H9 (cell line): ENCODE data around the gene DESI2. TPM values are rescaled to one million over a fixed set of nuclear protein-coding genes. Genes with fewer than 3 reads are reported as not detected.

Source experiments
- DNase-seq: peaks from one replicate; pipeline ENCODE4 v3.0.0-alpha.2; 2017
- H2AFZ ChIP-seq: one replicate; pipeline ENCODE4 v1.6.1; 2013; ENCODE audit warnings: mild to moderate bottlenecking, low read length, control low read depth, moderate library complexity
- H2AK5ac ChIP-seq: 2 replicates; pipeline ENCODE4 v1.6.1; 2013; ENCODE audit warnings: low read length, control low read depth, mixed read lengths; ENCODE audit not compliant: insufficient read length
- H2BK120ac ChIP-seq: one replicate; pipeline ENCODE4 v1.6.1; 2013; ENCODE audit warnings: low read depth, mild to moderate bottlenecking, low read length, control low read depth, inconsistent platforms; ENCODE audit not compliant: poor library complexity, severe bottlenecking
- H2BK12ac ChIP-seq: 2 replicates; pipeline ENCODE4 v1.6.1; 2013; ENCODE audit warnings: low read length, control low read depth, mixed read lengths, low read depth; ENCODE audit not compliant: insufficient read length
- H2BK15ac ChIP-seq: 2 replicates; pipeline ENCODE4 v1.6.1; 2013; ENCODE audit warnings: low read depth, low read length, control low read depth
- H2BK20ac ChIP-seq: one replicate; pipeline ENCODE4 v1.6.1; 2013; ENCODE audit warnings: low read depth, mild to moderate bottlenecking, low read length, control low read depth, inconsistent platforms; ENCODE audit not compliant: poor library complexity, severe bottlenecking
- H2BK5ac ChIP-seq: 2 replicates; pipeline ENCODE4 v1.6.1; 2013; ENCODE audit warnings: low read length, control low read depth, mixed read lengths; ENCODE audit not compliant: insufficient read length
- H3K14ac ChIP-seq: 2 replicates; pipeline ENCODE4 v1.6.1; 2013; ENCODE audit warnings: low read length, control low read depth; ENCODE audit not compliant: insufficient read depth
- H3K18ac ChIP-seq: 2 replicates; pipeline ENCODE4 v1.6.1; 2013; ENCODE audit warnings: low read depth, mild to moderate bottlenecking, mixed read lengths, low read length, control low read depth; ENCODE audit not compliant: insufficient read length
- H3K23ac ChIP-seq: 2 replicates; pipeline ENCODE4 v1.6.1; 2013; ENCODE audit warnings: low read length, control low read depth, mixed read lengths, low read depth; ENCODE audit not compliant: insufficient read length
- H3K23me2 ChIP-seq: 2 replicates; pipeline ENCODE4 v1.6.1; 2013; ENCODE audit warnings: low read depth, mild to moderate bottlenecking, mixed read lengths, low read length, control low read depth; ENCODE audit not compliant: insufficient read length, poor library complexity, severe bottlenecking
- H3K27ac ChIP-seq: 2 replicates; pipeline ENCODE4 v1.5.1; 2013; ENCODE audit warnings: low read length, control low read depth, mixed read lengths, low read depth; ENCODE audit not compliant: insufficient read length
- H3K27me3 ChIP-seq: 2 replicates; pipeline ENCODE4 v1.6.1; 2013; ENCODE audit warnings: low read length, control low read depth, inconsistent platforms; ENCODE audit not compliant: insufficient read depth
- H3K4ac ChIP-seq: 2 replicates; pipeline ENCODE4 v1.6.1; 2013; ENCODE audit warnings: low read depth, mild to moderate bottlenecking, control low read depth, inconsistent platforms, low read length, moderate library complexity
- H3K4me1 ChIP-seq: 2 replicates; pipeline ENCODE4 v1.6.1; 2013; ENCODE audit warnings: low read length, control low read depth, inconsistent platforms; ENCODE audit not compliant: insufficient read depth
- H3K4me2 ChIP-seq: 2 replicates; pipeline ENCODE4 v1.6.1; 2013; ENCODE audit warnings: low read length, control low read depth, mixed read lengths; ENCODE audit not compliant: insufficient read length, insufficient read depth
- H3K56ac ChIP-seq: 2 replicates; pipeline ENCODE4 v1.6.1; 2013; ENCODE audit warnings: low read depth, mild to moderate bottlenecking, mixed read lengths, low read length, control low read depth; ENCODE audit not compliant: insufficient read length
- H3K79me1 ChIP-seq: 2 replicates; pipeline ENCODE4 v1.6.1; 2013; ENCODE audit warnings: low read depth, mild to moderate bottlenecking, moderate library complexity, low read length, control low read depth, inconsistent platforms; ENCODE audit not compliant: insufficient read depth, poor library complexity, severe bottlenecking
- H3K79me2 ChIP-seq: 2 replicates; pipeline ENCODE4 v1.6.1; 2013; ENCODE audit warnings: low read length, control low read depth, inconsistent platforms; ENCODE audit not compliant: insufficient read depth
- H3K9ac ChIP-seq: 2 replicates; pipeline ENCODE4 v1.6.1; 2013; ENCODE audit warnings: low read length, control low read depth, mixed read lengths; ENCODE audit not compliant: insufficient read length; ENCODE audit errors: extremely low read depth
- H3K9me3 ChIP-seq: one replicate; pipeline ENCODE4 v1.6.1; 2013; ENCODE audit warnings: low read depth, low read length, inconsistent platforms; ENCODE audit not compliant: control insufficient read depth
- H3T11ph ChIP-seq: one replicate; pipeline ENCODE4 v1.6.1; 2013; ENCODE audit warnings: mild to moderate bottlenecking, low read length, control low read depth, inconsistent platforms
- H4K20me1 ChIP-seq: one replicate; pipeline ENCODE4 v1.6.1; 2013; ENCODE audit not compliant: control insufficient read depth, insufficient read length, insufficient read depth
- H4K5ac ChIP-seq: 2 replicates; pipeline ENCODE4 v1.6.1; 2013; ENCODE audit warnings: low read depth, mild to moderate bottlenecking, mixed read lengths, low read length, control low read depth; ENCODE audit not compliant: insufficient read length
- H4K8ac ChIP-seq: replicated peaks from 2 replicates; pipeline ENCODE4 v1.6.1; 2013; ENCODE audit warnings: low read length, control low read depth, mixed read lengths, low read depth; ENCODE audit not compliant: insufficient read length
- H4K91ac ChIP-seq: 2 replicates; pipeline ENCODE4 v1.6.1; 2013; ENCODE audit warnings: low read depth, mild to moderate bottlenecking, moderate library complexity, mixed read lengths, low read length, control low read depth; ENCODE audit not compliant: insufficient read length
- H3K27ac Mint-ChIP-seq, 3 experiments: 2 replicates in 2 of 3; 3 replicates in 1 of 3; pipeline ENCODE4 v1.8.0; 2020 to 2021; ENCODE audit warnings: mixed read lengths in 3 of 3, mild to moderate bottlenecking in 1 of 3, moderate library complexity in 1 of 3
- H3K27me3 Mint-ChIP-seq: 2 replicates; pipeline ENCODE4 v1.8.0; 2021; ENCODE audit warnings: low read depth, mild to moderate bottlenecking, moderate library complexity, mixed read lengths
- H3K36me3 Mint-ChIP-seq, 3 experiments: 2 replicates in 2 of 3; 3 replicates in 1 of 3; pipeline ENCODE4 v1.8.0; 2020 to 2021; ENCODE audit warnings: low read depth in 3 of 3, mixed read lengths in 3 of 3; ENCODE audit not compliant: insufficient read depth in 1 of 3
- H3K4me1 Mint-ChIP-seq, 2 experiments: 2 replicates each; pipeline ENCODE4 v1.8.0; 2020; ENCODE audit warnings: mixed read lengths in 2 of 2
- H3K4me3 Mint-ChIP-seq, 2 experiments: 2 replicates in 1 of 2; 3 replicates in 1 of 2; pipeline ENCODE4 v1.8.0; 2020 to 2021; ENCODE audit warnings: mild to moderate bottlenecking in 2 of 2, mixed read lengths in 2 of 2, moderate library complexity in 1 of 2
- H3K9me3 Mint-ChIP-seq, 2 experiments: 2 replicates in 1 of 2; 3 replicates in 1 of 2; pipeline ENCODE4 v1.8.0; 2020; ENCODE audit warnings: mild to moderate bottlenecking in 2 of 2, mixed read lengths in 2 of 2, moderate library complexity in 1 of 2
- CTCF ChIP-seq: fragments of 200-600 bp; sonication (generic); conservative IDR thresholded peaks from 3 replicates; pipeline ENCODE4 v1.8.0; 2021; ENCODE audit warnings: antibody characterized with exemption, mild to moderate bottlenecking
- WGBS: extraction: QIAGEN DNeasy Blood & Tissue Kit; methylation state at CpG from one replicate; pipeline ENCODE4 v1.1.7; 2013; ENCODE audit warnings: missing lambda C conversion rate, low lambda C conversion rate, mixed read lengths; ENCODE audit not compliant: insufficient read length; ENCODE audit errors: extremely low coverage; 5-methylcytosine and 5-hydroxymethylcytosine counted together
- total RNA-seq: library from RNA; stranded (reverse); gene quantifications from 2 replicates; pipeline ENCODE4 v1.2.1, GENCODE V29; 2021

The DESI2 gene
- total RNA-seq, 1 experiment from 2014 or later: 89.9 TPM

- no peak overlapping the region for H2BK15ac ChIP-seq
- no peak for TF ChIP-seq CTCF
- no peak overlapping the region for H3K9ac ChIP-seq
- H3T11ph ChIP-seq: no peak overlapping the region
- no peaks in the 10 kb centered on the region for H3K23me2 ChIP-seq
- peak overlapping the region in 2 of 3 experiments; percentile 55 to 74; a peak in 4 of 7 replicates for H3K27ac Mint-ChIP-seq
- no peak overlapping the region for H3K14ac ChIP-seq
- no peak overlapping the region for H4K91ac ChIP-seq
- H3K18ac ChIP-seq: no peak overlapping the region
- no peaks in the 10 kb centered on the region for H3K27me3 Mint-ChIP-seq
- H3K4me1 Mint-ChIP-seq: peaks cover 3 to 4% of the 10 kb centered on the region in 2 experiments; a peak in 2 of 4 replicates
- no CpG with 5 or more reads among the region's 17 CpGs for WGBS
- H2AFZ ChIP-seq: no peak overlapping the region
- no peak overlapping the region for H2BK12ac ChIP-seq
- H2BK20ac ChIP-seq: no peak overlapping the region
- no peak overlapping the region for H3K4me2 ChIP-seq
- no peak overlapping the region for H2AK5ac ChIP-seq
- no peak overlapping the region for H3K4ac ChIP-seq
- no peak for DNase-seq
- no peak overlapping the region for H2BK5ac ChIP-seq
- no peaks in the 10 kb centered on the region for H3K27me3 ChIP-seq
- no peak overlapping the region for H3K4me3 Mint-ChIP-seq
- H3K9me3 Mint-ChIP-seq: peaks cover 0 to 5% of the 10 kb centered on the region in 2 experiments; a peak in 3 of 5 replicates
- no peaks in the 10 kb centered on the region for H3K79me1 ChIP-seq
- H3K23ac ChIP-seq: no peak overlapping the region
- no peaks in the 10 kb centered on the region for H3K9me3 ChIP-seq
- H4K8ac ChIP-seq: no peak overlapping the region
- no peak overlapping the region for H3K56ac ChIP-seq
- no peak overlapping the region for H3K27ac ChIP-seq
- H3K79me2 ChIP-seq: no peaks in the 10 kb centered on the region
- no peaks in the 10 kb centered on the region for H3K4me1 ChIP-seq
- no peak overlapping the region for H4K5ac ChIP-seq
- peaks cover 18 to 44% (median 39%) of the 10 kb centered on the region in 3 experiments for H3K36me3 Mint-ChIP-seq
- no peak overlapping the region for H2BK120ac ChIP-seq
- no peaks in the 10 kb centered on the region for H4K20me1 ChIP-seq
Observed at GRCh38 chr1:244705261-244706234, 52.6 kb downstream of the DESI2 start.
